WERI-Rb-1 (cell line): ENCODE data around the gene MAP3K4.

Experiments
- DNase-seq: peaks from one replicate; pipeline ENCODE4 v3.0.0-alpha.2; 2020
- H3K27ac ChIP-seq: fragments of 250-450 bp; sonication (Bioruptor Pico); 2 replicates; pipeline ENCODE4 v1.5.1; 2020; ENCODE audit warnings: mild to moderate bottlenecking, moderate library complexity
- H3K27me3 ChIP-seq: fragments of 250-450 bp; sonication (Bioruptor Pico); 2 replicates; pipeline ENCODE4 v1.5.1; 2021; ENCODE audit warnings: mild to moderate bottlenecking, low read depth, moderate library complexity; ENCODE audit not compliant: insufficient read depth, severe bottlenecking
- H3K36me3 ChIP-seq: fragments of 250-450 bp; sonication (Bioruptor Pico); 2 replicates; pipeline ENCODE4 v1.5.1; 2020; ENCODE audit warnings: mild to moderate bottlenecking, moderate library complexity
- H3K4me3 ChIP-seq: 2 replicates; pipeline ENCODE4 v1.5.1; 2011; ENCODE audit warnings: low read depth, mild to moderate bottlenecking, control low read depth, low read length
- H3K9me3 ChIP-seq: fragments of 250-450 bp; sonication (Bioruptor Pico); 2 replicates; pipeline ENCODE4 v1.5.1; 2021; ENCODE audit warnings: mild to moderate bottlenecking, moderate library complexity; ENCODE audit not compliant: severe bottlenecking
- CTCF ChIP-seq: IDR thresholded peaks from 2 replicates; pipeline ENCODE4 v1.5.1; 2011; ENCODE audit warnings: low read depth, mild to moderate bottlenecking, control low read depth, inconsistent platforms, low read length

Gene MAP3K4

GRCh38 chr6:161023316-161023715, 31.7 kb downstream of the MAP3K4 start:
- Histone ChIP-seq H3K36me3 (no peaks in the 10 kb centered on the region), H3K27me3 (no peaks in the 10 kb centered on the region), H3K9me3 (no peaks in the 10 kb centered on the region), H3K27ac (no peak overlapping the region), H3K4me3 (no peak overlapping the region)
- TF ChIP-seq CTCF = no peak
- no peak for DNase-seq

- Histone ChIP-seq H3K36me3 (no peaks in the 10 kb centered on the region), H3K4me3 (no peak overlapping the region), H3K27ac (no peak overlapping the region), H3K27me3 (no peaks in the 10 kb centered on the region), H3K9me3 (no peaks in the 10 kb centered on the region)
- no peak for DNase-seq
- TF ChIP-seq CTCF = no peak
Measured at GRCh38 chr6:161024364-161024920, 32.9 kb downstream of the MAP3K4 start.

GRCh38 chr6:161027385-161027784, 35.8 kb downstream of the MAP3K4 start:
- TF ChIP-seq CTCF = no peak
- no peak for DNase-seq
- no peaks in the 10 kb centered on the region for H3K27me3 ChIP-seq
- H3K4me3 ChIP-seq = no peak overlapping the region
- no peaks in the 10 kb centered on the region for H3K9me3 ChIP-seq
- H3K27ac ChIP-seq = no peak overlapping the region
- H3K36me3 ChIP-seq = no peaks in the 10 kb centered on the region

- no peak overlapping the region for H3K27ac ChIP-seq
- no peak for DNase-seq
- no peak overlapping the region for H3K4me3 ChIP-seq
- no peaks in the 10 kb centered on the region for H3K9me3 ChIP-seq
- no peaks in the 10 kb centered on the region for H3K36me3 ChIP-seq
- TF ChIP-seq CTCF = no peak
- no peaks in the 10 kb centered on the region for H3K27me3 ChIP-seq
Measured at GRCh38 chr6:161029195-161029809, 37.7 kb downstream of the MAP3K4 start.

- Histone ChIP-seq H3K4me3 (no peak overlapping the region), H3K27me3 (no peaks in the 10 kb centered on the region), H3K36me3 (peaks cover 19% of the 10 kb centered on the region), H3K27ac (no peak overlapping the region), H3K9me3 (no peaks in the 10 kb centered on the region)
- TF ChIP-seq CTCF = no peak
- no peak for DNase-seq
Measured at GRCh38 chr6:161031721-161032495, 40.3 kb downstream of the MAP3K4 start.
